AG10803 (cell line): ENCODE results near the gene UNC5B.

Source experiments
- DNase-seq: peaks from one replicate; pipeline ENCODE4 v3.0.0; 2010; ENCODE audit warnings: low read depth
- H3K4me3 ChIP-seq: 2 replicates; pipeline ENCODE4 v1.5.1; 2011; ENCODE audit warnings: mild to moderate bottlenecking, low read length, control low read depth
- TF ChIP-seq, protein P1 (sequence below): conservative IDR thresholded peaks from 2 replicates; pipeline ENCODE4 v1.5.1; 2011; ENCODE audit warnings: mild to moderate bottlenecking, low read length, control low read depth, inconsistent platforms

UNC5B gene

GRCh38 chr10:71265201-71265575 is 52.8 kb downstream of the UNC5B start:
- DNase-seq: no peak
- TF ChIP-seq, protein P1, sequence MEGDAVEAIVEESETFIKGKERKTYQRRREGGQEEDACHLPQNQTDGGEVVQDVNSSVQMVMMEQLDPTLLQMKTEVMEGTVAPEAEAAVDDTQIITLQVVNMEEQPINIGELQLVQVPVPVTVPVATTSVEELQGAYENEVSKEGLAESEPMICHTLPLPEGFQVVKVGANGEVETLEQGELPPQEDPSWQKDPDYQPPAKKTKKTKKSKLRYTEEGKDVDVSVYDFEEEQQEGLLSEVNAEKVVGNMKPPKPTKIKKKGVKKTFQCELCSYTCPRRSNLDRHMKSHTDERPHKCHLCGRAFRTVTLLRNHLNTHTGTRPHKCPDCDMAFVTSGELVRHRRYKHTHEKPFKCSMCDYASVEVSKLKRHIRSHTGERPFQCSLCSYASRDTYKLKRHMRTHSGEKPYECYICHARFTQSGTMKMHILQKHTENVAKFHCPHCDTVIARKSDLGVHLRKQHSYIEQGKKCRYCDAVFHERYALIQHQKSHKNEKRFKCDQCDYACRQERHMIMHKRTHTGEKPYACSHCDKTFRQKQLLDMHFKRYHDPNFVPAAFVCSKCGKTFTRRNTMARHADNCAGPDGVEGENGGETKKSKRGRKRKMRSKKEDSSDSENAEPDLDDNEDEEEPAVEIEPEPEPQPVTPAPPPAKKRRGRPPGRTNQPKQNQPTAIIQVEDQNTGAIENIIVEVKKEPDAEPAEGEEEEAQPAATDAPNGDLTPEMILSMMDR: no peak
- H3K4me3 ChIP-seq: no peak overlapping the region

- TF ChIP-seq, protein P1: no peak
- H3K4me3 ChIP-seq: no peak overlapping the region
- no peak for DNase-seq
Observed at GRCh38 chr10:71265618-71266146, 53.3 kb downstream of the UNC5B start.

- TF ChIP-seq, protein P1: no peak
- peak; percentile 93 for DNase-seq
- no peak overlapping the region for H3K4me3 ChIP-seq
Observed at GRCh38 chr10:71266147-71266917, 54.0 kb downstream of the UNC5B start.

DNA sequence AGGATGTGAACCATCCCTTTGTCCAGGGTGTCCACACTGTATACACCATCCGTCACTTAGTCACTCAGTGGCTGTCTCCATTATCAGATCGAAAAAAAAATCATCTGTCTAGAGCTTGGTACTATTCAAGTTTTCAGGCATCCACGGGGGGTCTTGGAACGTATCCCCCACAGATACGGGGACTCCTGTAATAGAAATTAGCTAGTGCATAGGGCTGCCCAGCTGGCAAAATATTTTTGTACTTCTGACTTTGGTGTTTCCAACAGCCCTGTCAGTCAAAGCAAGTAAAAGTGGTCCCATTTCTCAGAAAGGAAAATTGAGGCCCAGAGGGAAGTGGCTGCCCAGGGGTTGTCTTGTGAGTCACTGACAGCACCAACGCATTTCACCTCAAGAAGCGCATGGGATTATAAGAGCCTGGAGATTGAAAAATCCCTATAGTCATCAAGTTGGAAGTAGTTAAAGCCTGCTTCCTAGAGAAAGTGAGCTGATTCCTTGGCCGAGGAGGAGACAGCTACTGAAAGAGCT is 54.6 kb downstream of the UNC5B start:
- no peak overlapping the region for H3K4me3 ChIP-seq
- DNase-seq: no peak
- TF ChIP-seq, protein P1: no peak

GRCh38 chr10:71267508-71268240 is 55.3 kb downstream of the UNC5B start:
- H3K4me3 ChIP-seq: no peak overlapping the region
- TF ChIP-seq, protein P1: no peak
- no peak for DNase-seq

GRCh38 chr10:71268247-71268691 is 55.9 kb downstream of the UNC5B start:
- TF ChIP-seq, protein P1: peak; percentile 91
- H3K4me3 ChIP-seq: no peak overlapping the region
- DNase-seq: peak; percentile 74

GRCh38 chr10:71268758-71269157 is 56.4 kb downstream of the UNC5B start:
- TF ChIP-seq, protein P1: no peak
- H3K4me3 ChIP-seq: no peak overlapping the region
- peak; percentile 72 for DNase-seq
